Measurements from ENCODE around the gene ZNF774. TPM values are rescaled to one million over a fixed set of nuclear protein-coding genes. Genes with fewer than 3 reads are reported as not detected.

ZNF774 gene
- total RNA-seq, 1 experiment from 2014 or later, result 4.0 TPM

DNA sequence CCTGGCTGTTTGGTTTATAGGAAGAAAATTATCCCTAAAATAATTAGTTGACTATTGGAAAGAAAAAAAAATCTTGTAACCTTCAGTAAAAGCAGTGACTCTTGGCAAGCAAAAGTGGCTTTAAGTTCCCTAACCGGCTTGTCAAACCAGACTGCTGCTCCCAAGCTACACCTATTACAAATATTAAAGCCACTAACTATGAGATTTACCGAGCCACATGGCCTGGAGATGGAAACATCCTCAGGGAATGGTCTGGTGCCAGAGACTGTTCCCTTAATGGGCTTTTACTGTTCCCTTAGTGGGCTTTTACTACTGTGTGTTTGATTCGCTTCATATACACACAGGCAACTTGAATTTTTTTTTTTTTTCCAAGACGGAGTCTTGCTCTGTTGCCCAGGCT, 35.9 kb upstream of the ZNF774 start:
- Histone ChIP-seq H3K9ac (ENCODE audit: low read length) (no peak overlapping the region), H3K27me3 (ENCODE audit: insufficient read depth, low read length) (no peaks in the 10 kb centered on the region), H3K79me2 (ENCODE audit: insufficient read depth, low read length) (no peaks in the 10 kb centered on the region), H3K9me2 (ENCODE audit: insufficient read depth) (no peaks in the 10 kb centered on the region), H3K4me1 (ENCODE audit: control insufficient read depth in 1 of 2, insufficient read depth in 2 of 2, low read length in 2 of 2) (peaks cover 7 to 10% of the 10 kb centered on the region in 2 experiments; a peak in 2 of 4 replicates), H3K4me3 (replicated peaks in 1 of 2; ENCODE audit: low read depth in 1 of 2, low read length in 2 of 2) (no peak overlapping the region), H3K27ac (ENCODE audit: low read depth, low read length) (no peak overlapping the region), H3K4me2 (ENCODE audit: low read length) (no peak overlapping the region), H3K36me3 (ENCODE audit: control insufficient read depth in 1 of 2, insufficient read depth in 2 of 2, low read length in 2 of 2) (no peaks in the 10 kb centered on the region), H2AFZ (ENCODE audit: low read depth, low read length, poor library complexity, severe bottlenecking) (no peak overlapping the region), H4K20me1 (ENCODE audit: insufficient read depth) (no peaks in the 10 kb centered on the region), H3K9me3 (ENCODE audit: control insufficient read depth in 1 of 2, insufficient read depth in 1 of 2, low read depth in 1 of 2, low read length in 2 of 2) (no peaks in the 10 kb centered on the region)
- RAD21 ChIA-PET (ENCODE audit: low non-redundant PET in 1 of 2, low total read pairs in 2 of 2, uncharacterized antibody in 2 of 2, unreplicated experiment in 2 of 2), result interaction anchor here in 1 of 2 experiments (0.7 kb wide), 1 partner anchor 566 kb away, joined by 5 read pairs; no protein-coding TSS in a partner anchor
- no TSS peak for BruUV-seq (replicated peaks)
- TF ChIP-seq, protein P1, sequence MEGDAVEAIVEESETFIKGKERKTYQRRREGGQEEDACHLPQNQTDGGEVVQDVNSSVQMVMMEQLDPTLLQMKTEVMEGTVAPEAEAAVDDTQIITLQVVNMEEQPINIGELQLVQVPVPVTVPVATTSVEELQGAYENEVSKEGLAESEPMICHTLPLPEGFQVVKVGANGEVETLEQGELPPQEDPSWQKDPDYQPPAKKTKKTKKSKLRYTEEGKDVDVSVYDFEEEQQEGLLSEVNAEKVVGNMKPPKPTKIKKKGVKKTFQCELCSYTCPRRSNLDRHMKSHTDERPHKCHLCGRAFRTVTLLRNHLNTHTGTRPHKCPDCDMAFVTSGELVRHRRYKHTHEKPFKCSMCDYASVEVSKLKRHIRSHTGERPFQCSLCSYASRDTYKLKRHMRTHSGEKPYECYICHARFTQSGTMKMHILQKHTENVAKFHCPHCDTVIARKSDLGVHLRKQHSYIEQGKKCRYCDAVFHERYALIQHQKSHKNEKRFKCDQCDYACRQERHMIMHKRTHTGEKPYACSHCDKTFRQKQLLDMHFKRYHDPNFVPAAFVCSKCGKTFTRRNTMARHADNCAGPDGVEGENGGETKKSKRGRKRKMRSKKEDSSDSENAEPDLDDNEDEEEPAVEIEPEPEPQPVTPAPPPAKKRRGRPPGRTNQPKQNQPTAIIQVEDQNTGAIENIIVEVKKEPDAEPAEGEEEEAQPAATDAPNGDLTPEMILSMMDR (IDR thresholded peaks at IDR 0.05 in 2 of 3, conservative IDR thresholded peaks at IDR 0.05 in 1 of 3; ENCODE audit: borderline replicate concordance in 1 of 3, insufficient read depth in 1 of 3, low read depth in 2 of 3, low read length in 2 of 3), result no peak
- TF ChIP-seq RAD21 (IDR thresholded peaks at IDR 0.05; ENCODE audit: low read depth) (no peak), CEBPB (IDR thresholded peaks at IDR 0.05; ENCODE audit: low read depth) (no peak), ZFX (IDR thresholded peaks at IDR 0.05) (no peak), POLR2A (IDR thresholded peaks at IDR 0.05; ENCODE audit: borderline replicate concordance, extremely low read depth, insufficient read depth, insufficient read length) (no peak), EGR1 (IDR thresholded peaks at IDR 0.05; ENCODE audit: low read depth) (no peak), EZH2phosphoT487 (IDR thresholded peaks at IDR 0.05; ENCODE audit: borderline replicate concordance) (no peak)
- TF ChIP-seq, protein P2, sequence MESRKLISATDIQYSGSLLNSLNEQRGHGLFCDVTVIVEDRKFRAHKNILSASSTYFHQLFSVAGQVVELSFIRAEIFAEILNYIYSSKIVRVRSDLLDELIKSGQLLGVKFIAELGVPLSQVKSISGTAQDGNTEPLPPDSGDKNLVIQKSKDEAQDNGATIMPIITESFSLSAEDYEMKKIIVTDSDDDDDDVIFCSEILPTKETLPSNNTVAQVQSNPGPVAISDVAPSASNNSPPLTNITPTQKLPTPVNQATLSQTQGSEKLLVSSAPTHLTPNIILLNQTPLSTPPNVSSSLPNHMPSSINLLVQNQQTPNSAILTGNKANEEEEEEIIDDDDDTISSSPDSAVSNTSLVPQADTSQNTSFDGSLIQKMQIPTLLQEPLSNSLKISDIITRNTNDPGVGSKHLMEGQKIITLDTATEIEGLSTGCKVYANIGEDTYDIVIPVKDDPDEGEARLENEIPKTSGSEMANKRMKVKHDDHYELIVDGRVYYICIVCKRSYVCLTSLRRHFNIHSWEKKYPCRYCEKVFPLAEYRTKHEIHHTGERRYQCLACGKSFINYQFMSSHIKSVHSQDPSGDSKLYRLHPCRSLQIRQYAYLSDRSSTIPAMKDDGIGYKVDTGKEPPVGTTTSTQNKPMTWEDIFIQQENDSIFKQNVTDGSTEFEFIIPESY (IDR thresholded peaks at IDR 0.05; ENCODE audit: extremely low read depth, insufficient replicate concordance, low read length), result no peak
- ATAC-seq (no peak), DNase-seq (ENCODE audit: low read depth, low spot score) (no peak)
- intact Hi-C loops (cut with micrococcal nuclease), result loop anchor here (10.0 kb wide), 1 partner anchor 299 kb away; no protein-coding TSS in a partner anchor
- CTCF ChIA-PET, result interaction anchor here (1.0 to 1.8 kb wide), 3 partner anchors 23 to 166 kb away, joined by 3 to 4 read pairs (median 3); no protein-coding TSS in a partner anchor
- POLR2A ChIA-PET, result no interaction called here
